OCI-LY3 (cell line): ENCODE measurements around the gene RORB.

ENCODE experiments used
- H2AFZ ChIP-seq: fragments of 200-600, 300-600 bp; shearing (Covaris generic); 2 replicates; pipeline ENCODE4 v1.6.0; 2014; ENCODE audit warnings: antibody characterized with exemption, low read depth, low read length
- H3K27ac ChIP-seq: fragments of 200-600, 300-600 bp; sonication (generic); 2 replicates; pipeline ENCODE4 v1.5.1; 2014; ENCODE audit warnings: mild to moderate bottlenecking, low read length, moderate library complexity, mixed read lengths
- H3K27me3 ChIP-seq: fragments of 200-600, 300-600 bp; sonication (generic); 2 replicates; pipeline ENCODE4 v1.6.1; 2014; ENCODE audit warnings: low read depth, low read length, mixed read lengths
- H3K36me3 ChIP-seq: fragments of 200-600, 300-600 bp; sonication (generic); replicated peaks from 2 replicates; pipeline ENCODE3; 2014; ENCODE audit warnings: low read depth, low read length, mixed read lengths
- H3K4me1 ChIP-seq: fragments of 300-600, 200-600 bp; sonication (generic); 2 replicates; pipeline ENCODE4 v1.6.1; 2014; ENCODE audit warnings: low read length, mixed read lengths
- H3K4me2 ChIP-seq: fragments of 200-600, 300-600 bp; sonication (generic); 2 replicates; pipeline ENCODE4 v1.6.1; 2014; ENCODE audit warnings: low read length, mixed read lengths
- H3K4me3 ChIP-seq: fragments of 300-600, 200-600 bp; sonication (generic); 2 replicates; pipeline ENCODE4 v1.5.1; 2014; ENCODE audit warnings: antibody characterized with exemption, mild to moderate bottlenecking, low read length, moderate library complexity
- H3K79me2 ChIP-seq: fragments of 300-600, 200-600 bp; shearing (Covaris generic); 2 replicates; pipeline ENCODE4 v1.6.1; 2014; ENCODE audit warnings: mild to moderate bottlenecking, low read length, mixed read lengths
- H3K9ac ChIP-seq: fragments of 300-600, 200-600 bp; shearing (Covaris generic); 2 replicates; pipeline ENCODE4 v1.6.0; 2014; ENCODE audit warnings: mild to moderate bottlenecking, low read length, moderate library complexity
- H3K9me3 ChIP-seq: fragments of 200-600, 300-600 bp; shearing (Covaris generic); 2 replicates; pipeline ENCODE4 v1.6.1; 2014; ENCODE audit warnings: low read length, mixed read lengths; ENCODE audit not compliant: insufficient read depth
- H4K20me1 ChIP-seq: fragments of 200-600, 300-600 bp; sonication (generic); 2 replicates; pipeline ENCODE4 v1.6.1; 2016; ENCODE audit warnings: low read length, mixed read lengths; ENCODE audit not compliant: insufficient read depth
- CTCF ChIP-seq: fragments of 200-600, 300-600 bp; sonication (generic); IDR thresholded peaks from 2 replicates; pipeline ENCODE4 v1.5.1; 2014; ENCODE audit warnings: antibody characterized with exemption, low read length, low read depth
- EZH2phosphoT487 ChIP-seq: fragments of 200-600 bp; shearing (Covaris generic); IDR thresholded peaks from 2 replicates; pipeline ENCODE4 v1.6.1; 2018; ENCODE audit warnings: antibody characterized with exemption, mixed run types, low read depth

Gene RORB

DNA sequence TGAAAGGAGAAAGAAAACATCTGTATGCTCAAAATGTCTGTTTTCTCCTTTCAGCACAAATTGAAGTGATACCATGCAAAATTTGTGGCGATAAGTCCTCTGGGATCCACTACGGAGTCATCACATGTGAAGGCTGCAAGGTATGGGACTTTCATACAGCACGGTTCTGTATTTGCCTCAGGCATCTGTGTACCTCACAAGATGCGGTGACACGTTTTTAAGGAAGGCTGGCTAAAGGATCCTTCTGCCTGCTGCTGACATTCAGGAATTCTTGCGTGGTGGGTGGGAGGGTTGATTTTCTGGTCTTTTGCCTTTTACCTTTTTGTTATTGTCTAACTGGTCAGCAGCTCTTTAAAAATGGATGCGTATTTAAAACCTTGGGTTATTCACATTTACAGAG is 133.1 kb downstream of the RORB start:
- no peaks in the 10 kb centered on the region for H3K9me3 ChIP-seq
- TF ChIP-seq EZH2phosphoT487 (no peak), CTCF (no peak)
- peak overlapping the region; percentile 71 for H3K4me2 ChIP-seq
- peak overlapping the region; percentile 22 for H2AFZ ChIP-seq
- H4K20me1 ChIP-seq, result no peaks in the 10 kb centered on the region
- H3K9ac ChIP-seq, result no peak overlapping the region
- no peak overlapping the region for H3K27ac ChIP-seq
- H3K4me3 ChIP-seq, result peak overlapping the region; percentile 48
- peaks cover 7% of the 10 kb centered on the region; the same call in 1 of the 2 replicates for H3K27me3 ChIP-seq
- H3K36me3 ChIP-seq, result no peaks in the 10 kb centered on the region
- H3K4me1 ChIP-seq, result peaks cover 40% of the 10 kb centered on the region
- H3K79me2 ChIP-seq, result no peaks in the 10 kb centered on the region

DNA sequence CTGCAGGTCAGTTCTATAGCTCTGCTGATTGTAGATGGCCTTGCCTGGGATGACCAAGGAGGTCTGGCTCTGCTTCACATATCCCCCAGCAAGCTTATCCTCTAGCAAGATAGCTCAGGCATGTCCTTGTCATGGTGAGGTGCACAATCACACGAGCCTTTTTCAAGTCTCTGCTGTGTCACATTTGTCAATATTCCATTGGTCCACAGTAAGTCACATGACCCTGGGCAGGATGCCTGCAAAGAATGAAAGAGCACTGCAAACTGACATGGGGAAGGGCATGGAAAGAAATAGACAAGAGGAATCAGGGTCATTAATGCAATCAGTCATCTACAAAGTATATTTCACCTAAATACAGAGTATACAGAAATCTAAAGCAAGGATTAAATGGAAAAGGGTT is 142.0 kb downstream of the RORB start:
- Histone ChIP-seq H3K9ac (no peak overlapping the region), H3K9me3 (no peaks in the 10 kb centered on the region), H3K27me3 (no peaks in the 10 kb centered on the region), H3K79me2 (no peaks in the 10 kb centered on the region), H3K4me2 (no peak overlapping the region), H3K36me3 (no peaks in the 10 kb centered on the region), H3K27ac (no peak overlapping the region), H2AFZ (no peak overlapping the region), H3K4me3 (no peak overlapping the region), H4K20me1 (no peaks in the 10 kb centered on the region), H3K4me1 (no peaks in the 10 kb centered on the region; the same call in 1 of the 2 replicates)
- TF ChIP-seq CTCF, result no peak

DNA sequence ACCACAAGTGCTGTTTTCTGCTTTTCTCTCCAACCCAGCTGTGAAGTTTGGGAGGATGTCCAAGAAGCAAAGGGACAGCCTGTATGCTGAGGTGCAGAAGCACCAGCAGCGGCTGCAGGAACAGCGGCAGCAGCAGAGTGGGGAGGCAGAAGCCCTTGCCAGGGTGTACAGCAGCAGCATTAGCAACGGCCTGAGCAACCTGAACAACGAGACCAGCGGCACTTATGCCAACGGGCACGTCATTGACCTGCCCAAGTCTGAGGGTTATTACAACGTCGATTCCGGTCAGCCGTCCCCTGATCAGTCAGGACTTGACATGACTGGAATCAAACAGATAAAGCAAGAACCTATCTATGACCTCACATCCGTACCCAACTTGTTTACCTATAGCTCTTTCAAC is 145.2 kb downstream of the RORB start:
- no peaks in the 10 kb centered on the region; the same call in 1 of the 2 replicates for H3K4me1 ChIP-seq
- no peak overlapping the region for H3K4me2 ChIP-seq
- H3K27me3 ChIP-seq, result peaks cover 6% of the 10 kb centered on the region
- H3K36me3 ChIP-seq, result no peaks in the 10 kb centered on the region
- H3K79me2 ChIP-seq, result no peaks in the 10 kb centered on the region
- no peaks in the 10 kb centered on the region for H3K9me3 ChIP-seq
- no peak overlapping the region for H3K9ac ChIP-seq
- H2AFZ ChIP-seq, result no peak overlapping the region
- TF ChIP-seq EZH2phosphoT487, result no peak
- no peak for TF ChIP-seq CTCF
- H3K27ac ChIP-seq, result no peak overlapping the region
- no peak overlapping the region for H3K4me3 ChIP-seq
- no peaks in the 10 kb centered on the region for H4K20me1 ChIP-seq

DNA sequence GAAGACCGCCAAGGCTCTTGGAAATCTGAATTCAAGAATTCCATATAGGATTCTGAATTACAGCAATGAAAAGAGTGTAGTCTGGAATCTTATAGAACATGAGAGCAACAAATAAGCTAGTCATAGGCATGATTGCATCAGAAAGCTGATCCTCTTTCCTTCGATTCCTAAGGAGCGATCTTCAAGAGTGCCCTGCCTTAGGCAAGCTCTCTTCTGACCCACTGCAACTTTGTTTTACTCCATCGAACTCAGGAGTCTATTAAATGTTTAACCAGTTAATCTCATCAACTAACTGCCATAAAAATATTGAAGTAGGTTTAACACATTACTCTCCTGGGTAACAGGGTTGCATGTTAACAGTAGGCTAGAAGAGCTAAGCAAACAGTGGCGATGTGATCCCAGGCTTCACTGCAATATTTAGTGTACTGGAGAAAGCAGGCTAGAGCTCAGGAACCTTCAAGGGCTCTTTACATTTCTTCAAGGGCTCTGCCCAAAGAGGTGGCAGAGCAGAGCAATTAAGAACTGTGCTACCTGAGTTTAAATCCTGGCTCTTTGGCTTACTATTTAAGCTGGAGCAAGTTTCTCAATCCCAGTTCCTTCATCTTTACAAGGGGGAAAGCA is 146.3 kb downstream of the RORB start:
- Histone ChIP-seq H3K27ac (no peak overlapping the region), H3K79me2 (no peaks in the 10 kb centered on the region), H3K9ac (no peak overlapping the region), H3K4me1 (no peaks in the 10 kb centered on the region; the same call in 1 of the 2 replicates), H3K9me3 (no peaks in the 10 kb centered on the region), H3K36me3 (no peaks in the 10 kb centered on the region), H4K20me1 (no peaks in the 10 kb centered on the region), H3K4me2 (no peak overlapping the region), H3K4me3 (no peak overlapping the region), H2AFZ (no peak overlapping the region), H3K27me3 (peaks cover 6% of the 10 kb centered on the region)
- TF ChIP-seq CTCF, result no peak
- TF ChIP-seq EZH2phosphoT487, result no peak
